Endodermal cell (in vitro differentiated cells): ENCODE measurements around the gene CCDC167. TPM values are rescaled to one million over a fixed set of nuclear protein-coding genes. Genes with fewer than 3 reads are reported as not detected.

ENCODE experiments used
- DNase-seq: peaks from one replicate; pipeline ENCODE4 v3.0.0-alpha.2; 2017
- H3K27ac ChIP-seq: 2 replicates; pipeline ENCODE4 v1.5.1; 2013; ENCODE audit warnings: mild to moderate bottlenecking, low read depth, low read length, moderate library complexity
- H3K27me3 ChIP-seq: 2 replicates; pipeline ENCODE4 v1.6.1; 2013; ENCODE audit warnings: mild to moderate bottlenecking, low read length, moderate library complexity; ENCODE audit not compliant: insufficient read depth, control insufficient read depth, poor library complexity, severe bottlenecking
- H3K36me3 ChIP-seq: 2 replicates; pipeline ENCODE4 v1.7.0; 2013; ENCODE audit warnings: mild to moderate bottlenecking, low read length, moderate library complexity; ENCODE audit not compliant: control insufficient read depth, insufficient read depth
- H3K4me1 ChIP-seq: one replicate; pipeline ENCODE4 v1.7.0; 2013; ENCODE audit warnings: low read length; ENCODE audit not compliant: control insufficient read depth, insufficient read depth
- H3K4me3 ChIP-seq: 2 replicates; pipeline ENCODE4 v1.5.1; 2013; ENCODE audit warnings: mild to moderate bottlenecking, low read length, moderate library complexity
- H3K9ac ChIP-seq: 2 replicates; pipeline ENCODE4 v1.6.1; 2013; ENCODE audit warnings: mild to moderate bottlenecking, low read length, moderate library complexity; ENCODE audit not compliant: poor library complexity, severe bottlenecking; ENCODE audit errors: extremely low read depth
- H3K9me3 ChIP-seq: 2 replicates; pipeline ENCODE4 v1.6.1; 2013; ENCODE audit warnings: mild to moderate bottlenecking, low read length, moderate library complexity; ENCODE audit not compliant: control insufficient read depth
- H3K27ac Mint-ChIP-seq: 2 replicates; pipeline ENCODE4 v1.8.0; 2020; ENCODE audit warnings: mixed read lengths
- H3K27me3 Mint-ChIP-seq: 2 replicates; pipeline ENCODE4 v1.8.0; 2021; ENCODE audit warnings: mild to moderate bottlenecking, mixed read lengths; ENCODE audit not compliant: insufficient read depth
- H3K36me3 Mint-ChIP-seq: 2 replicates; pipeline ENCODE4 v1.8.0; 2020; ENCODE audit warnings: low read depth, mixed read lengths
- H3K4me1 Mint-ChIP-seq: 2 replicates; pipeline ENCODE4 v1.8.0; 2020; ENCODE audit warnings: mixed read lengths
- H3K4me3 Mint-ChIP-seq: 2 replicates; pipeline ENCODE4 v1.8.0; 2020; ENCODE audit warnings: mild to moderate bottlenecking, moderate library complexity, mixed read lengths
- H3K9me3 Mint-ChIP-seq: 2 replicates; pipeline ENCODE4 v1.8.0; 2020; ENCODE audit warnings: mild to moderate bottlenecking, mixed read lengths
- WGBS, 2 experiments: methylation state at CpG; one replicate each; pipeline versions ENCODE4 v1.1.5 to v1.1.7; 2013; ENCODE audit warnings: missing lambda C conversion rate in 2 of 2, mixed read lengths in 1 of 2; ENCODE audit not compliant: insufficient coverage in 1 of 2, insufficient read length in 1 of 2; 5-methylcytosine and 5-hydroxymethylcytosine counted together
- total RNA-seq, 2 donors: library from RNA; stranded (reverse); fragmentation: NEBNext Ultra II Directional in 1 of 2; extraction: Animal tissue kit (Norgen Biotek cat#: 25700) in 1 of 2; gene quantifications; 2 replicates in 1 of 2; 3 replicates in 1 of 2; pipeline ENCODE4 v1.2.1, GENCODE V29; 2021
- TF ChIP-seq, protein P1 (sequence below): fragments of 200-600 bp; sonication (generic); conservative IDR thresholded peaks from 2 replicates; pipeline ENCODE4 v1.5.0; 2021; ENCODE audit warnings: antibody characterized with exemption, mild to moderate bottlenecking

Gene CCDC167
- total RNA-seq, 2 donors from 2014 or later, result 60.4 to 66.1 TPM

- peaks cover 3% of the 10 kb centered on the region for H3K27me3 ChIP-seq
- H3K4me3 Mint-ChIP-seq, result no peak overlapping the region
- no peaks in the 10 kb centered on the region for H3K4me1 ChIP-seq
- H3K9me3 ChIP-seq, result no peaks in the 10 kb centered on the region
- no peak overlapping the region for H3K27ac Mint-ChIP-seq
- H3K36me3 Mint-ChIP-seq, result no peaks in the 10 kb centered on the region
- DNase-seq, result no peak
- peaks cover 16% of the 10 kb centered on the region for H3K27me3 Mint-ChIP-seq
- H3K36me3 ChIP-seq, result no peaks in the 10 kb centered on the region
- H3K9me3 Mint-ChIP-seq, result no peaks in the 10 kb centered on the region
- no peak overlapping the region for H3K4me3 ChIP-seq
- no peak overlapping the region for H3K9ac ChIP-seq
- TF ChIP-seq, protein P1, sequence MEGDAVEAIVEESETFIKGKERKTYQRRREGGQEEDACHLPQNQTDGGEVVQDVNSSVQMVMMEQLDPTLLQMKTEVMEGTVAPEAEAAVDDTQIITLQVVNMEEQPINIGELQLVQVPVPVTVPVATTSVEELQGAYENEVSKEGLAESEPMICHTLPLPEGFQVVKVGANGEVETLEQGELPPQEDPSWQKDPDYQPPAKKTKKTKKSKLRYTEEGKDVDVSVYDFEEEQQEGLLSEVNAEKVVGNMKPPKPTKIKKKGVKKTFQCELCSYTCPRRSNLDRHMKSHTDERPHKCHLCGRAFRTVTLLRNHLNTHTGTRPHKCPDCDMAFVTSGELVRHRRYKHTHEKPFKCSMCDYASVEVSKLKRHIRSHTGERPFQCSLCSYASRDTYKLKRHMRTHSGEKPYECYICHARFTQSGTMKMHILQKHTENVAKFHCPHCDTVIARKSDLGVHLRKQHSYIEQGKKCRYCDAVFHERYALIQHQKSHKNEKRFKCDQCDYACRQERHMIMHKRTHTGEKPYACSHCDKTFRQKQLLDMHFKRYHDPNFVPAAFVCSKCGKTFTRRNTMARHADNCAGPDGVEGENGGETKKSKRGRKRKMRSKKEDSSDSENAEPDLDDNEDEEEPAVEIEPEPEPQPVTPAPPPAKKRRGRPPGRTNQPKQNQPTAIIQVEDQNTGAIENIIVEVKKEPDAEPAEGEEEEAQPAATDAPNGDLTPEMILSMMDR, result no peak
- WGBS, 2 experiments, result 71 to 73% methylated on average over 4 of the region's 4 CpGs
- no peak overlapping the region for H3K27ac ChIP-seq
- H3K4me1 Mint-ChIP-seq, result peaks cover 15% of the 10 kb centered on the region
These were observed 43.7 kb upstream of the CCDC167 start for GRCh38 chr6:37543361-37543760.

- DNase-seq, result no peak
- no peak overlapping the region for H3K4me3 Mint-ChIP-seq
- H3K27ac Mint-ChIP-seq, result no peak overlapping the region
- TF ChIP-seq, protein P1, result no peak
- Histone ChIP-seq H3K27me3 (peaks cover 23% of the 10 kb centered on the region), H3K9me3 (no peaks in the 10 kb centered on the region), H3K36me3 (no peaks in the 10 kb centered on the region), H3K27ac (no peak overlapping the region), H3K9ac (no peak overlapping the region), H3K4me3 (no peak overlapping the region), H3K4me1 (peaks cover 6% of the 10 kb centered on the region)
- H3K4me1 Mint-ChIP-seq, result peaks cover 13% of the 10 kb centered on the region
- H3K36me3 Mint-ChIP-seq, result no peaks in the 10 kb centered on the region
- H3K9me3 Mint-ChIP-seq, result no peaks in the 10 kb centered on the region
- H3K27me3 Mint-ChIP-seq, result peaks cover 36% of the 10 kb centered on the region
- 97% methylated on average over 3 to 4 of the region's 4 CpGs for WGBS, 2 experiments
These were observed 41.7 kb upstream of the CCDC167 start for GRCh38 chr6:37541346-37541745.

- Histone ChIP-seq H3K4me1 (peaks cover 8% of the 10 kb centered on the region), H3K27ac (no peak overlapping the region), H3K9ac (no peak overlapping the region), H3K27me3 (peaks cover 32% of the 10 kb centered on the region), H3K4me3 (no peak overlapping the region), H3K36me3 (no peaks in the 10 kb centered on the region), H3K9me3 (no peaks in the 10 kb centered on the region)
- Mint-ChIP-seq H3K27ac (no peak overlapping the region), H3K9me3 (no peaks in the 10 kb centered on the region), H3K4me1 (peaks cover 4% of the 10 kb centered on the region), H3K4me3 (no peak overlapping the region), H3K36me3 (no peaks in the 10 kb centered on the region), H3K27me3 (peaks cover 45% of the 10 kb centered on the region)
- 80 to 90% methylated on average over 2 to 4 of the region's 4 CpGs for WGBS, 2 experiments
- no peak for DNase-seq
- TF ChIP-seq, protein P1, result no peak
These were observed 40.7 kb upstream of the CCDC167 start for GRCh38 chr6:37540390-37540789.
